GM19238 (cell line): Measurements from ENCODE around the gene GABRR2.
A peak's percentile ranks its signal among the peaks of the same experiment; 100 is the strongest.

ENCODE experiments used
- DNase-seq: peaks from one replicate; pipeline ENCODE4 v3.0.0; 2011; ENCODE audit warnings: low spot score; ENCODE audit not compliant: insufficient read length

GABRR2 gene

GRCh38 chr6:89291256-89291819, 23.8 kb downstream of the GABRR2 start:
- no peak for DNase-seq

- DNase-seq, result no peak
Measured at GRCh38 chr6:89290401-89291155, 24.5 kb downstream of the GABRR2 start.

- no peak for DNase-seq
Measured at GRCh38 chr6:89289710-89290109, 25.4 kb downstream of the GABRR2 start.

GRCh38 chr6:89287351-89288028, 27.6 kb downstream of the GABRR2 start:
- DNase-seq, result no peak

- no peak for DNase-seq
Measured at GRCh38 chr6:89286516-89286915, 28.6 kb downstream of the GABRR2 start.

GRCh38 chr6:89284963-89285735, 29.9 kb downstream of the GABRR2 start:
- DNase-seq, result no peak

- DNase-seq, result no peak
Measured at GRCh38 chr6:89284081-89284480, 31.0 kb downstream of the GABRR2 start.

GRCh38 chr6:89282749-89283148, 32.4 kb downstream of the GABRR2 start:
- DNase-seq, result no peak

- peak; percentile 63 for DNase-seq
Measured at GRCh38 chr6:89281779-89282246, 33.3 kb downstream of the GABRR2 start.

- DNase-seq, result no peak
Measured at GRCh38 chr6:89278956-89279355, 36.1 kb downstream of the GABRR2 start.

GRCh38 chr6:89275900-89276299, 39.2 kb downstream of the GABRR2 start:
- DNase-seq, result no peak

- DNase-seq, result no peak
Measured at GRCh38 chr6:89273816-89274215, 41.3 kb downstream of the GABRR2 start.

- DNase-seq, result no peak
Measured at GRCh38 chr6:89272596-89272995, 42.5 kb downstream of the GABRR2 start.

- peak; percentile 35 for DNase-seq
Measured at GRCh38 chr6:89270951-89271721, 44.0 kb downstream of the GABRR2 start.

GRCh38 chr6:89269981-89270380, 45.1 kb downstream of the GABRR2 start:
- DNase-seq, result no peak

- DNase-seq, result no peak
Measured at GRCh38 chr6:89269252-89269651, 45.8 kb downstream of the GABRR2 start.

- no peak for DNase-seq
Measured at GRCh38 chr6:89268776-89269175, 46.3 kb downstream of the GABRR2 start.

GRCh38 chr6:89267918-89268317, 47.2 kb downstream of the GABRR2 start:
- no peak for DNase-seq

- no peak for DNase-seq
Measured at GRCh38 chr6:89264296-89264695, 50.8 kb downstream of the GABRR2 start.

GRCh38 chr6:89260832-89261231, 54.3 kb downstream of the GABRR2 start:
- no peak for DNase-seq

GRCh38 chr6:89260310-89260709, 54.8 kb downstream of the GABRR2 start:
- DNase-seq, result no peak
